Smooth muscle cell of the brain vasculature (primary cell): ENCODE results near the gene RNU2-63P.
"Not testable (repeated sequence)": the region's sequence is repeated elsewhere in the genome, so short reads cannot be mapped to it uniquely, and the experiment has no call there.

Experiments used
- DNase-seq: peaks from one replicate; pipeline ENCODE4 v3.0.0-alpha.2; 2012; ENCODE audit warnings: low read depth, low spot score

The RNU2-63P gene

DNA sequence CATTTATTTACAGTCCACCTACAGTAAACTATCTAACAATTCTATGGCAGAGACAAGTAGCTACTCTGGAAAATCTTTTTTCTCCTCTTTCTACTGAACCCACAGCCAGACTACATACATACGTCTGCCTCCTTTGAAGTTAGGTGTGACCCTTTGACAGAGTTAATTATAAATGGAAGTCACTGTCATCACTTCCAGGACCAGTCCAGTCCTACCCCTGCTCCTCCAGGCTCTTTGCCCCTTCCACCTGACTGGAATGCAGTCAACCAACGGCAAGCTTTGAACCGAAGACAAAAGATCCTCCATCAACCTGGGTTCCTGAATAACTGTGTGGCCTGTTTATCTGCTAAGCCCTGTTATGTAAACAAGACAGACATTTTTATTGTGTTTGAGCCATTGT lies 35.2 kb downstream of the RNU2-63P start:
- DNase-seq, result not testable (repeated sequence)

DNA sequence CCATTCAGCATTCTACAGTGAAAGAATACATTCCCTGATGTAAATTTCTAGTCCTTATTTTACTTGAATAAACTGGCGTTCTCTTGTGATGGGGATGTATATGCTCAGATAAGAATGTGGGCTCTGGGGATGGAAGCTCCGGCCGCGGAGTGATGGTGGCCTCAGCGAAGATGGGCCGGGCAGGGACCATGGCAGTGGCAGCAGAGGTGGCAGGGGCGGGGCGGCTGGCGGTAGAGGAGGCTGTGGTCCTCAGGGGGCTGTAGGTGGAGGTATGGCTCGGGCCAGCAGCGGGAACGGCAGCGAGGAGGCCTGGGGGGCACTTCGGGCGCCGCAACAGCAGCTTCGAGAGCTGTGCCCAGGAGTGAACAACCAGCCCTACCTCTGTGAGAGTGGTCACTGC lies 44.0 kb downstream of the RNU2-63P start:
- DNase-seq, result not testable (repeated sequence)
